PC-3 (cell line): ENCODE results near the gene ACSL6.

Source experiments
- CTCF ChIP-seq: fragments of 300-600 bp; sonication (generic); conservative IDR thresholded peaks from 2 replicates; pipeline ENCODE4 v1.5.1; 2017; ENCODE audit warnings: antibody characterized with exemption, low read depth, mild to moderate bottlenecking, low read length
- EZH2 ChIP-seq: fragments of 300-600 bp; sonication (generic); IDR thresholded peaks from one replicate; pipeline ENCODE4 v1.6.1; 2017; ENCODE audit warnings: antibody characterized with exemption, mild to moderate bottlenecking, low read length; ENCODE audit not compliant: unreplicated experiment
- EZH2phosphoT487 ChIP-seq: fragments of 300-600 bp; sonication (generic); IDR thresholded peaks from 2 replicates; pipeline ENCODE4 v1.6.1; 2018; ENCODE audit warnings: mild to moderate bottlenecking, antibody characterized with exemption, low read length, borderline replicate concordance

- TF ChIP-seq EZH2, result no peak
- no peak for TF ChIP-seq CTCF
- TF ChIP-seq EZH2phosphoT487, result no peak
Measured at GRCh38 chr5:131945551-131946168, 65.8 kb downstream of the ACSL6 start, which contains the start of gene MEIKIN.
